Measurements from ENCODE around the gene GPC3. TPM values are rescaled to one million over a fixed set of nuclear protein-coding genes. Genes with fewer than 3 reads are reported as not detected.

GPC3 gene
- polyA plus RNA-seq, 3 donors: not detected

DNA sequence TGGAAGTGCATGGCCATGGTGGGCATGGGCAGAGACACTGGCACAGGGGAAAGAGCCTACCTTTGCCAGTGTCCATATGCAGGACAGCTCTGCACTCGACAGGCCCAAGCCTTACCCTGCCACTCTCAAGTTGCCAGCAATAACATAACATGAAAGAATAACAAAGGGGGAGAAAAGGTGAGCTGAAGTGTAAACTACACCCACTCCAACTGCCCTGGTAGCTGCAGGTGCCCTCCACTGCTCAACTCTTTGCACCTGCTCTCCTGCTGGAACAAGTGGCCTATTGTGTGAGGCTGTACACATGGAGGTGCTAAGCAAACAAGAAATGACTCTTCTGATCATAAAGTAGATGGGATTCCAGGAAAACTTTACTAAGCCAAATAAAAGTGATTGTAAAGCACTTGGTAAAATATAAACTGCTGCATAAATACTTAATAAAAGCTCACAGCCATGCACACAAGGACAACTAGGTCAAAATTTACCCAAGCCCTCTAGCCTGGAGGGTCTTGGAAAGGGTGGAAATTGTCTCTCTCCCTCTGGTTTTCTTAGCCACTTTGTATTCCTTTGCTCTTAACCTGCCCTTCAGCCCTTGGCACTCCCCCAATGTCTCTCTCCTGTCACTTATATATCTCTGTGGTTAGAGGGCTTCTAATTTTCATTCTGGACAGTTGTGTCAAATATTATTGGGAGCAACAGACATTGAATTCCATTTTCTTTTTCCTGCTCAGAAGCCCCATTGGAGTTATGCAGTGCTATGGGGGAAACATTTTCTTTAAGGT, 308.9 kb downstream of the GPC3 start:
- Histone ChIP-seq H3K9me3 (replicated peaks in 1 of 2; ENCODE audit: control insufficient read depth in 1 of 2, insufficient read depth in 1 of 2, low read length in 2 of 2) (no peaks in the 10 kb centered on the region), H3K4me1 (ENCODE audit: control insufficient read depth in 1 of 2, insufficient read depth in 2 of 2, low read length in 2 of 2) (no peaks in the 10 kb centered on the region), H3K79me2 (ENCODE audit: insufficient read depth, low read length) (no peaks in the 10 kb centered on the region), H3K27me3 (ENCODE audit: control insufficient read depth in 2 of 2, insufficient read depth in 2 of 2, low read length in 2 of 2) (peaks cover 0 to 4% of the 10 kb centered on the region in 2 donors), H3K27ac (ENCODE audit: low read depth in 1 of 2, low read length in 2 of 2) (no peak overlapping the region), H3K4me3 (replicated peaks in 1 of 3; ENCODE audit: low read depth in 2 of 3, low read length in 3 of 3) (no peak overlapping the region), H4K20me1 (ENCODE audit: insufficient read depth, low read length) (no peaks in the 10 kb centered on the region), H3K4me2 (replicated peaks; ENCODE audit: extremely low read depth, low read length, poor library complexity, severe bottlenecking) (no peak overlapping the region), H3K36me3 (replicated peaks in 1 of 2; ENCODE audit: control insufficient read depth in 1 of 2, insufficient read depth in 2 of 2, low read length in 2 of 2) (no peaks in the 10 kb centered on the region), H2AFZ (ENCODE audit: insufficient read depth, low read depth, low read length, poor library complexity, severe bottlenecking) (no peak overlapping the region), H3K9ac (ENCODE audit: insufficient read depth, low read length, poor library complexity, severe bottlenecking) (no peak overlapping the region)
- no peaks in the 10 kb centered on the region for H3K36me3 Mint-ChIP-seq
- H3K27ac Mint-ChIP-seq: no peak overlapping the region
- peaks cover 0 to 4% (median 0%) of the 10 kb centered on the region in 3 donors for H3K27me3 Mint-ChIP-seq (ENCODE audit: low read depth in 3 of 3)
- peaks cover 0 to 2% (median 0%) of the 10 kb centered on the region in 7 donors for H3K9me3 Mint-ChIP-seq
- no peak overlapping the region for H3K4me3 Mint-ChIP-seq
- intact Hi-C loops (cut with micrococcal nuclease): loop anchor here in 1 of 2 donors (10.0 kb wide), 1 partner anchor 702 kb away; no protein-coding TSS in a partner anchor
- WGBS (ENCODE audit: insufficient coverage): no CpG with 5 or more reads among the region's 1 CpG
- no peaks in the 10 kb centered on the region for H3K4me1 Mint-ChIP-seq
- DNase-seq: no peak
- no peak for TF ChIP-seq CTCF (IDR thresholded peaks at IDR 0.05)

DNA sequence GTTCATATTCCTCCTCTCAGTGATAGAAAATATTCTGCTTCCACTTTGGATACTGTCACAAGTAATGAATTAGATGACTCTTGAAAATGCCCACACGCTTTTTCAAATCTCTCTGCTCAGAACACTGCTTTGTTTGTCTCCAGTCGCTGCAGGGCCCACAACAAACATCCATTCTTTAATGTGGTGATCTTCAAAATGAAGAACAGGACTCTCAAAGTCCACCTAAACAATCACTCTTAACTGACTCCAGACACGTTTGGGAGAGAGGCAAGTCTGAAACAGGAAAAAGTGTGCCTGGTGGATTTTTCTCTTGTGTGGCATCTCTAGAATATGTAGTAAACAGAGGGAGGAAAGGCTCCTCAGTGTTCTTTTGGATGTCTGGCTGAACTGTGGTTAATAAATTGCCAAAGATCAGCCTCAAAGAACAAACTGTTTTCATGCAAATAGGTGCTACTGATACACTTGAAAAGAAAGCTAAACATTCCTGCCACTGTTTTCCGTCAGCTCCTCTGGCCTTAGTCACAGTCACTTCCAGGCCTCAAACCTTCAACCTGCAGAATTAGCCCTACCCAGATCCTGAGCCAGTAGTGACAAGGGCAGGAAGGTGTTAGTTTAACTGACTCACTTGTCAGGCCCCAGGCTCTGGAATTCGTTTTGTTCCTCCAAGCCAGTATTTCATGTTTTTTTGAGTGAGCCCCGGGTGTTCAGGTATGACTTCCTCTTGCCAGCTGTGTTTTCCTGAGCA, 310.5 kb downstream of the GPC3 start:
- Histone ChIP-seq H3K9ac (ENCODE audit: insufficient read depth, low read length, poor library complexity, severe bottlenecking) (no peak overlapping the region), H3K79me2 (ENCODE audit: insufficient read depth, low read length) (no peaks in the 10 kb centered on the region)

More for the DNA sequence above, 310.5 kb downstream of the GPC3 start:
- Histone ChIP-seq H3K27ac (ENCODE audit: low read depth in 1 of 2, low read length in 2 of 2) (no peak overlapping the region), H3K4me1 (ENCODE audit: control insufficient read depth in 1 of 2, insufficient read depth in 2 of 2, low read length in 2 of 2) (no peaks in the 10 kb centered on the region), H3K4me3 (replicated peaks in 1 of 3; ENCODE audit: low read depth in 2 of 3, low read length in 3 of 3) (no peak overlapping the region), H3K36me3 (replicated peaks in 1 of 2; ENCODE audit: control insufficient read depth in 1 of 2, insufficient read depth in 2 of 2, low read length in 2 of 2) (no peaks in the 10 kb centered on the region), H3K4me2 (replicated peaks; ENCODE audit: extremely low read depth, low read length, poor library complexity, severe bottlenecking) (no peak overlapping the region), H4K20me1 (ENCODE audit: insufficient read depth, low read length) (no peaks in the 10 kb centered on the region), H2AFZ (ENCODE audit: insufficient read depth, low read depth, low read length, poor library complexity, severe bottlenecking) (no peak overlapping the region), H3K9me3 (replicated peaks in 1 of 2; ENCODE audit: control insufficient read depth in 1 of 2, insufficient read depth in 1 of 2, low read length in 2 of 2) (no peaks in the 10 kb centered on the region), H3K27me3 (ENCODE audit: control insufficient read depth in 2 of 2, insufficient read depth in 2 of 2, low read length in 2 of 2) (peaks cover 0 to 4% of the 10 kb centered on the region in 2 donors)
- intact Hi-C loops (cut with micrococcal nuclease): loop anchor here (5.0 to 10.0 kb wide), 2 partner anchors 343 to 700 kb away; no protein-coding TSS in a partner anchor
- Mint-ChIP-seq H3K27me3 (ENCODE audit: low read depth in 3 of 3) (peaks cover 0 to 4% (median 0%) of the 10 kb centered on the region in 3 donors), H3K4me1 (no peaks in the 10 kb centered on the region), H3K27ac (no peak overlapping the region), H3K9me3 (peaks cover 0 to 2% (median 0%) of the 10 kb centered on the region in 7 donors), H3K4me3 (no peak overlapping the region), H3K36me3 (no peaks in the 10 kb centered on the region)
- no peak for TF ChIP-seq CTCF (IDR thresholded peaks at IDR 0.05)
- no peak for DNase-seq
- 33% methylated on average over 1 of the region's 6 CpGs for WGBS (ENCODE audit: insufficient coverage)
